ENCODE data around the gene LSM5.
"Not testable (repeated sequence)": the region's sequence is repeated elsewhere in the genome, so short reads cannot be mapped to it uniquely, and the experiment has no call there.

The LSM5 gene

GRCh38 chr7:32489788-32490126 lies 423 bp downstream of the LSM5 start:
- H3K4me3 Mint-ChIP-seq, result peak overlapping the region; percentile 93
- H3K27me3 Mint-ChIP-seq, result no peaks in the 10 kb centered on the region
- H3K36me3 Mint-ChIP-seq, result peaks cover 24% of the 10 kb centered on the region
- H3K4me1 Mint-ChIP-seq, result peaks cover 12% of the 10 kb centered on the region
- ATAC-seq, result no peak
- no peaks in the 10 kb centered on the region for H3K9me3 Mint-ChIP-seq
- peak overlapping the region; percentile 91 for H3K27ac Mint-ChIP-seq

GRCh38 chr7:32481921-32482320 lies 8.3 kb downstream of the LSM5 start:
- H3K27ac Mint-ChIP-seq, result no peak overlapping the region
- H3K27me3 Mint-ChIP-seq, result no peaks in the 10 kb centered on the region
- H3K36me3 Mint-ChIP-seq, result peaks cover 15% of the 10 kb centered on the region
- no peaks in the 10 kb centered on the region for H3K9me3 Mint-ChIP-seq
- ATAC-seq, result no peak
- H3K4me1 Mint-ChIP-seq, result no peaks in the 10 kb centered on the region
- H3K4me3 Mint-ChIP-seq, result no peak overlapping the region

- Mint-ChIP-seq H3K4me3 (no peak overlapping the region), H3K36me3 (peaks cover 11% of the 10 kb centered on the region), H3K27ac (no peak overlapping the region), H3K4me1 (no peaks in the 10 kb centered on the region), H3K27me3 (no peaks in the 10 kb centered on the region), H3K9me3 (no peaks in the 10 kb centered on the region)
- no peak for ATAC-seq
Observed at GRCh38 chr7:32481176-32481575, 9.0 kb downstream of the LSM5 start.

- Mint-ChIP-seq H3K36me3 (no peaks in the 10 kb centered on the region), H3K4me3 (no peak overlapping the region), H3K27ac (no peak overlapping the region), H3K9me3 (no peaks in the 10 kb centered on the region), H3K27me3 (no peaks in the 10 kb centered on the region), H3K4me1 (no peaks in the 10 kb centered on the region)
- ATAC-seq, result no peak
Observed at GRCh38 chr7:32479574-32480200, 10.5 kb downstream of the LSM5 start.

- Mint-ChIP-seq H3K4me1 (peaks cover 6% of the 10 kb centered on the region), H3K9me3 (no peaks in the 10 kb centered on the region), H3K36me3 (no peaks in the 10 kb centered on the region), H3K27ac (no peak overlapping the region), H3K27me3 (no peaks in the 10 kb centered on the region), H3K4me3 (no peak overlapping the region)
- no peak for ATAC-seq
Observed at GRCh38 chr7:32477649-32477980, 12.6 kb downstream of the LSM5 start.

- H3K4me3 Mint-ChIP-seq, result no peak overlapping the region
- no peaks in the 10 kb centered on the region for H3K36me3 Mint-ChIP-seq
- H3K4me1 Mint-ChIP-seq, result peaks cover 6% of the 10 kb centered on the region
- no peak overlapping the region for H3K27ac Mint-ChIP-seq
- no peaks in the 10 kb centered on the region for H3K27me3 Mint-ChIP-seq
- ATAC-seq, result no peak
- H3K9me3 Mint-ChIP-seq, result no peaks in the 10 kb centered on the region
Observed at GRCh38 chr7:32476816-32477648, 13.1 kb downstream of the LSM5 start.

- no peaks in the 10 kb centered on the region for H3K36me3 Mint-ChIP-seq
- no peak overlapping the region for H3K4me3 Mint-ChIP-seq
- ATAC-seq, result no peak
- H3K4me1 Mint-ChIP-seq, result peaks cover 6% of the 10 kb centered on the region
- H3K9me3 Mint-ChIP-seq, result no peaks in the 10 kb centered on the region
- no peaks in the 10 kb centered on the region for H3K27me3 Mint-ChIP-seq
- H3K27ac Mint-ChIP-seq, result no peak overlapping the region
Observed at GRCh38 chr7:32474008-32474407, 16.2 kb downstream of the LSM5 start.

- Mint-ChIP-seq H3K4me1 (peaks cover 6% of the 10 kb centered on the region), H3K4me3 (no peak overlapping the region), H3K36me3 (no peaks in the 10 kb centered on the region), H3K27ac (no peak overlapping the region), H3K27me3 (no peaks in the 10 kb centered on the region), H3K9me3 (no peaks in the 10 kb centered on the region)
- ATAC-seq, result no peak
Observed at GRCh38 chr7:32472015-32472414, 18.2 kb downstream of the LSM5 start.

GRCh38 chr7:32470871-32471270 lies 19.3 kb downstream of the LSM5 start:
- H3K27ac Mint-ChIP-seq, result no peak overlapping the region
- ATAC-seq, result no peak
- no peak overlapping the region for H3K4me3 Mint-ChIP-seq
- no peaks in the 10 kb centered on the region for H3K36me3 Mint-ChIP-seq
- peaks cover 6% of the 10 kb centered on the region for H3K4me1 Mint-ChIP-seq
- H3K9me3 Mint-ChIP-seq, result no peaks in the 10 kb centered on the region
- no peaks in the 10 kb centered on the region for H3K27me3 Mint-ChIP-seq

- not testable (repeated sequence) for ATAC-seq, H3K4me1 Mint-ChIP-seq, H3K4me3 Mint-ChIP-seq, H3K27ac Mint-ChIP-seq, H3K9me3 Mint-ChIP-seq, H3K36me3 Mint-ChIP-seq, H3K27me3 Mint-ChIP-seq
Observed at GRCh38 chr7:32470004-32470403, 20.2 kb downstream of the LSM5 start.

GRCh38 chr7:32464641-32465416 lies 25.4 kb downstream of the LSM5 start:
- not testable (repeated sequence) for H3K36me3 Mint-ChIP-seq, H3K4me1 Mint-ChIP-seq, H3K27ac Mint-ChIP-seq, H3K4me3 Mint-ChIP-seq, H3K27me3 Mint-ChIP-seq, H3K9me3 Mint-ChIP-seq, ATAC-seq

GRCh38 chr7:32462977-32463376 lies 27.2 kb downstream of the LSM5 start:
- H3K4me1 Mint-ChIP-seq, result no peaks in the 10 kb centered on the region
- H3K27ac Mint-ChIP-seq, result no peak overlapping the region
- H3K36me3 Mint-ChIP-seq, result no peaks in the 10 kb centered on the region
- ATAC-seq, result no peak
- H3K9me3 Mint-ChIP-seq, result no peaks in the 10 kb centered on the region
- no peak overlapping the region for H3K4me3 Mint-ChIP-seq
- peaks cover 14% of the 10 kb centered on the region for H3K27me3 Mint-ChIP-seq

- H3K36me3 Mint-ChIP-seq, result no peaks in the 10 kb centered on the region
- no peak overlapping the region for H3K27ac Mint-ChIP-seq
- no peak overlapping the region for H3K4me3 Mint-ChIP-seq
- no peak for ATAC-seq
- H3K4me1 Mint-ChIP-seq, result no peaks in the 10 kb centered on the region
- no peaks in the 10 kb centered on the region for H3K9me3 Mint-ChIP-seq
- peaks cover 19% of the 10 kb centered on the region for H3K27me3 Mint-ChIP-seq
Observed at GRCh38 chr7:32462451-32462850, 27.7 kb downstream of the LSM5 start.

- no peak overlapping the region for H3K27ac Mint-ChIP-seq
- H3K4me1 Mint-ChIP-seq, result no peaks in the 10 kb centered on the region
Observed at GRCh38 chr7:32461484-32461883, 28.7 kb downstream of the LSM5 start.

GRCh38 chr7:32459788-32460187 lies 30.4 kb downstream of the LSM5 start:
- ATAC-seq, result no peak
- Mint-ChIP-seq H3K27ac (no peak overlapping the region), H3K4me1 (no peaks in the 10 kb centered on the region), H3K9me3 (no peaks in the 10 kb centered on the region), H3K27me3 (peaks cover 21% of the 10 kb centered on the region), H3K4me3 (no peak overlapping the region), H3K36me3 (no peaks in the 10 kb centered on the region)

More at GRCh38 chr7:32461484-32461883, 28.7 kb downstream of the LSM5 start:
- ATAC-seq, result no peak
- Mint-ChIP-seq H3K36me3 (no peaks in the 10 kb centered on the region), H3K4me3 (no peak overlapping the region), H3K9me3 (no peaks in the 10 kb centered on the region), H3K27me3 (peaks cover 21% of the 10 kb centered on the region)

GRCh38 chr7:32458025-32458424 lies 32.2 kb downstream of the LSM5 start:
- ATAC-seq, result no peak
- H3K4me3 Mint-ChIP-seq, result no peak overlapping the region
- peaks cover 33% of the 10 kb centered on the region for H3K27me3 Mint-ChIP-seq
- peaks cover 2% of the 10 kb centered on the region for H3K9me3 Mint-ChIP-seq
- H3K36me3 Mint-ChIP-seq, result no peaks in the 10 kb centered on the region
- H3K27ac Mint-ChIP-seq, result no peak overlapping the region
- no peaks in the 10 kb centered on the region for H3K4me1 Mint-ChIP-seq

All from stimulated activated memory B cell treated with anti-CD40 and anti-IgM and Interleukin-4, amounts not matched to agents 10 μg/mL and 1 μg/mL and 100 μg/mL, for 72 hours (primary cell).